Measurements from ENCODE around the gene SCGB3A2.

- TF ChIP-seq CTCF (IDR thresholded peaks at IDR 0.05; ENCODE audit: insufficient read depth, low read length) (no peak), GABPA (IDR thresholded peaks at IDR 0.05; ENCODE audit: low read depth) (no peak), REST (IDR thresholded peaks at IDR 0.05; ENCODE audit: insufficient replicate concordance, low read depth) (no peak), SPI1 (IDR thresholded peaks at IDR 0.05; ENCODE audit: borderline replicate concordance, low read depth) (no peak), POLR2AphosphoS5 (IDR thresholded peaks at IDR 0.05; ENCODE audit: low read depth) (no peak)
Measured at GRCh38 chr5:147845618-147846017, 32.9 kb upstream of the SCGB3A2 start.

Data from HL-60 (cell line).